ENCODE results near the gene LHPP. TPM values are rescaled to one million over a fixed set of nuclear protein-coding genes. Genes with fewer than 3 reads are reported as not detected.

LHPP gene
- total and polyA plus RNA-seq, 10 donors, result 16.8 to 36.8 (median 23.5) TPM

DNA sequence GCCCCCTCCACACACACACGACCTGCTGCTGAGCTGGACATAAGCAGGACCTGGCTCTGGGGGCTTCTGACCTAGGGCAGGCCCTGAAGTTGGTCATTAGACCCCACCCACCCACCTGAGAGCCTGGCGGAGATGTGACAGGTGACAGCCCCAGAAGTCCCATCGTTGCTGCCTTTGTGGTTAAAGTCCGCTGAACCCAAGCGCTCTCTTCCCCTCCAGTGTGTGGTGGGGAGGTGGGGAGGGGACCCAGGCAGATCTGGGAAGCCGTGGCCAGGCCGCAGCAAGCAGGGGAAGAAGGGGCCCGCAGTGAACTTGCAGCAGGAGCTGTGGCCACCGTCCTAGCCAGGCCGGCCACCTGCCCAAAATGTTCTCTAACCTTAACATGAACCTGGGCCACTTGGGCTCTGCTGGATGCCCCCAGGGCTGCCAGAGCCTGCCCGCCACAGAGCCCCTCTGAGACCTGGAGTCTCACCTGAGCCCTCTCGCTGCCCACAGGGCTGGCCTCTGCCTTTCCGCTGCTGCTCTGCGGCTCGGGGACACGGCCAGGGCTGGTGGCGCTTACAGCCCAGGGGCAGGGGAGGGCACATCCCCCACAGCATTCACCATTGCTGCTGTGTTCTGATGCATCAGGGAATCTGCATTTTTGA, 65.1 kb downstream of the LHPP start:
- H3K4me3 ChIP-seq, result no peak overlapping the region
- peak; percentile 71 for DNase-seq
- intact Hi-C loops (cut with DNase I; ENCODE audit: low total_unique reads), result no loop called here
- TF ChIP-seq, protein P1, sequence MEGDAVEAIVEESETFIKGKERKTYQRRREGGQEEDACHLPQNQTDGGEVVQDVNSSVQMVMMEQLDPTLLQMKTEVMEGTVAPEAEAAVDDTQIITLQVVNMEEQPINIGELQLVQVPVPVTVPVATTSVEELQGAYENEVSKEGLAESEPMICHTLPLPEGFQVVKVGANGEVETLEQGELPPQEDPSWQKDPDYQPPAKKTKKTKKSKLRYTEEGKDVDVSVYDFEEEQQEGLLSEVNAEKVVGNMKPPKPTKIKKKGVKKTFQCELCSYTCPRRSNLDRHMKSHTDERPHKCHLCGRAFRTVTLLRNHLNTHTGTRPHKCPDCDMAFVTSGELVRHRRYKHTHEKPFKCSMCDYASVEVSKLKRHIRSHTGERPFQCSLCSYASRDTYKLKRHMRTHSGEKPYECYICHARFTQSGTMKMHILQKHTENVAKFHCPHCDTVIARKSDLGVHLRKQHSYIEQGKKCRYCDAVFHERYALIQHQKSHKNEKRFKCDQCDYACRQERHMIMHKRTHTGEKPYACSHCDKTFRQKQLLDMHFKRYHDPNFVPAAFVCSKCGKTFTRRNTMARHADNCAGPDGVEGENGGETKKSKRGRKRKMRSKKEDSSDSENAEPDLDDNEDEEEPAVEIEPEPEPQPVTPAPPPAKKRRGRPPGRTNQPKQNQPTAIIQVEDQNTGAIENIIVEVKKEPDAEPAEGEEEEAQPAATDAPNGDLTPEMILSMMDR (IDR thresholded peaks at IDR 0.05 in 8 of 11, conservative IDR thresholded peaks at IDR 0.05 in 3 of 11), result no peak
- TF ChIP-seq POLR2AphosphoS5 (IDR thresholded peaks at IDR 0.05) (no peak), POLR2A (IDR thresholded peaks at IDR 0.05) (no peak)
- H3K36me3 ChIP-seq, result no peaks in the 10 kb centered on the region
- H3K4me1 ChIP-seq, result peaks cover 19 to 40% (median 29%) of the 10 kb centered on the region in 6 donors
- 56 to 68% (median 60%) methylated on average over 10 to 17 of the region's 17 CpGs for WGBS, 5 donors
- no peak overlapping the region for H3K27ac ChIP-seq
- no peaks in the 10 kb centered on the region for H3K27me3 ChIP-seq (replicated peaks in 1 of 7)
- no peaks in the 10 kb centered on the region for H3K9me3 ChIP-seq

DNA sequence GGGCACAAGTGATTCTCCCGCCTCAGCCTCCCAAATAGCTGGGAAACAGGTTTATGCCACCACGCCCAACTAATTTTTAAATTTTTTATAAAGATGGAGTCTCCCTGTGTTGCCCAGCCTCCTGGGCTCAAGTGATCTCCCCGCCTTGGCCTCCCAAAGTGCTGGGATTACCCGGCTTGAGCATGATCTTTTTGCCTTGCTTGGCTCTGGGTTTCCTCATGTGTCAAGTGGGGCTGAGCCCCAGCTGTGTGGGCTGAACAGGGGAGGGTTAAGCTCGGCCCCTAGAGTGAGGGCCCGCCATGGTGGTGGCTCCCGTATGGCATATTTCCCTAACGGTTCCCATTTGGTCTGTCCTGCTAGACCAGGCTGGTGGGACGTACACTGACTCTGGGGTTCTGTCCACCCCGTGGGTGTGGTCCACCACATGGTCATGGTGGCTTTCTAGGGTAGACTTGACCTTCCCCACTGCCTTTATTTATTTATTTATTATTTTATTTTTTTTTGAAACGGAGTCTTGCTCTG, 66.3 kb downstream of the LHPP start:
- H3K4me1 ChIP-seq, result peaks cover 13 to 31% (median 20%) of the 10 kb centered on the region in 6 donors
- intact Hi-C loops (cut with DNase I; ENCODE audit: low total_unique reads), result no loop called here
- H3K4me3 ChIP-seq, result no peak overlapping the region
- H3K27me3 ChIP-seq (replicated peaks in 1 of 7), result no peaks in the 10 kb centered on the region
- no peaks in the 10 kb centered on the region for H3K9me3 ChIP-seq
- TF ChIP-seq POLR2AphosphoS5 (IDR thresholded peaks at IDR 0.05) (no peak), POLR2A (IDR thresholded peaks at IDR 0.05) (no peak)
- TF ChIP-seq, protein P1 (IDR thresholded peaks at IDR 0.05 in 8 of 11, conservative IDR thresholded peaks at IDR 0.05 in 3 of 11), result no peak
- WGBS, 5 donors, result 85 to 92% (median 86%) methylated on average over 11 of the region's 11 CpGs
- no peak overlapping the region for H3K27ac ChIP-seq
- H3K36me3 ChIP-seq, result no peaks in the 10 kb centered on the region
- peak; percentile 71 for DNase-seq

DNA sequence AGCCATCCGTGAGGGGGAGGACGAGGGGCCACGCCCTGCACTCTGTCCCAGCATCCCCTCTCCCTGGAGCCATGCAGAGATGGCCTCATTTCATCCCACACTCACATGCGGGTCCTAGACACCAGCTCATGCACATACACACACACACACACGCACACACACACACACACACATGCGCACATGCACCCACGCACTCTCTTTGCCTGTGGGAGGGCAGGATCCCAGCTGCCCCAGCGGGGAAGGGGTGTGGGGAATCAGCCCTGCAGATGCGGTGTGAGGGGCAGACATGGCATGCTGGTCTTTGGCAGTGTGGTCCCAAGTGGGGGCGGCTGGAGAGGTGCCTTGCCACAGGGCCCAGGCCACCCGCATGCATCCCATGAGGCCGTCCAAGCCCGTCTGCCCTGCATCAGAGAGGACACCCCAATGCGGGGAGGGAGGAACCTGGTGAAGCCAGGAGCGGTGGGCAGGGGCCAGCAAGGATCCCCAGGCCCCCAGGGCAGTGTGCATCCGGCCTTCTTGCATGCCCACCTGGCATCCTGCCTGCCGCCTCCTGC, 68.1 kb downstream of the LHPP start:
- DNase-seq, result no peak
- intact Hi-C loops (cut with DNase I; ENCODE audit: low total_unique reads), result loop anchor here (5.0 kb wide), 1 partner anchor 213 kb away; the partner anchor contains the start of gene FAM53B
- H3K4me3 ChIP-seq, result no peak overlapping the region

More for the DNA sequence above, 68.1 kb downstream of the LHPP start:
- 48 to 69% (median 61%) methylated on average over 14 to 17 of the region's 17 CpGs for WGBS, 5 donors
- Histone ChIP-seq H3K4me1 (peaks cover 5 to 37% (median 22%) of the 10 kb centered on the region in 6 donors), H3K27ac (no peak overlapping the region), H3K36me3 (no peaks in the 10 kb centered on the region), H3K27me3 (replicated peaks in 1 of 7) (no peaks in the 10 kb centered on the region), H3K9me3 (no peaks in the 10 kb centered on the region)
- TF ChIP-seq POLR2AphosphoS5 (IDR thresholded peaks at IDR 0.05) (no peak), POLR2A (IDR thresholded peaks at IDR 0.05) (no peak)
- TF ChIP-seq, protein P1 (IDR thresholded peaks at IDR 0.05 in 8 of 11, conservative IDR thresholded peaks at IDR 0.05 in 3 of 11), result no peak

Data from spleen (tissue), 11 donors.